IPS DF 19.7 (cell line): ENCODE measurements around the gene SPTA1.

Source experiments
- DNase-seq: peaks from one replicate; pipeline ENCODE4 v3.0.0-alpha.2; 2013; ENCODE audit warnings: low read depth, low spot score

The SPTA1 gene

DNA sequence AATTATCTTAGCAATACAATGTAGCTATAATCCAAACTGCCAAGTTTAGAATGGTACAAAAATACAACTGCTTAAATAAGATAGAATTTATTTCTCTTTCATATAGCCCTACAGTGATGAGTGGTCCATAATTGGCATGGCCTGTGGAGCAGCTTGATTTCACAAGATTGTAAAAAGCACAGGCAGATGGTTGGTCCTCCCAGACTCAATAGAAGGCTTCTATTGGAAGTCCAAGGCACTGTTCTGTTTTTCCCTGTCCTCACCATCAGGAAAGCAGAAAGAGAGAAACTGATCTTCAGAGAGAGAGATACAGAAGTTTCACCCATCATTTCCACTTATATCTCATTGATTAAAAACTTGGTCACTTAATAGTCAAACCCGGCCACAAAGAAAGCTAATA, 114.3 kb downstream of the SPTA1 start:
- no peak for DNase-seq

DNA sequence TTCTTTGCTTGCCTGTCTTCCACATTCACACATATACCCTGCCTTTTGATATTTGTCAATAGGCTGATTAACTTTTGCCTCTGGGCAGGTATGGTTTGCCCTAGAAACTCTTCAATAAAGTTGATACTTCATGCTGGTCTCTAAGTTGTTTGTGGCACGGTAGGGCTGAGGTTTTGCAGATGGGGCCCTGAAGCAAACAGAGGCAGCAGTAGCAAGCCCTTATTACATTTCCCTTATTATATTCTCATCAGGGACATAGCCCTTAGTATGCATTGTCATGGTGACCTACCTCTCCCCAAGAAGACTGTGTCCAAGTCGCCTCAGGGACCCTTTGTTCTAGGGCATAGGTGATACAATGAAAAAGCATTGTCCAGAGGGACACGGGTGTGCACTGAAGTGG, 116.0 kb downstream of the SPTA1 start, which contains the start of gene OR6P1:
Gene OR6P1, minus strand, starts transcription at position 101 of the 400 bp plus-strand sequence. CDS start 6,976 bp downstream, outside the sequence.
- DNase-seq, result no peak

DNA sequence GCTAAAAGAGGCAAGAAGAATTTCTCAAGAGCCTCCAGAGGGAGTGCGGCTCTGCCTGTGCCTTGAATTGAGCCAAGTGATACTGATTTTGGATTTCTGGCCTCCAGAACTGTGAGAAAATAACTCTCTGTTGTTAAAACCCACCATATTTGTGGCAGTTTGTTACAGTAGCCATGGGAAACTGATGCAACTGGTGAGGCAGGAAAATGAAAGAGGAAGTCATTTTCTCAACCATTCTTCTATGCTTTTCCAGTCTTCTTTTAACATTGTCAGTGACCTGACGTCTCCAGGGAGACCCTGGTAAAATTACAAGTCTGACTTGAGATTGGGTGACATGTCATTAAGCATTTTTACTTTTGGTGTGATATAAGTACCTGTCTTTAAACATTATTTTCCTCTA, 121.9 kb downstream of the SPTA1 start:
- no peak for DNase-seq

DNA sequence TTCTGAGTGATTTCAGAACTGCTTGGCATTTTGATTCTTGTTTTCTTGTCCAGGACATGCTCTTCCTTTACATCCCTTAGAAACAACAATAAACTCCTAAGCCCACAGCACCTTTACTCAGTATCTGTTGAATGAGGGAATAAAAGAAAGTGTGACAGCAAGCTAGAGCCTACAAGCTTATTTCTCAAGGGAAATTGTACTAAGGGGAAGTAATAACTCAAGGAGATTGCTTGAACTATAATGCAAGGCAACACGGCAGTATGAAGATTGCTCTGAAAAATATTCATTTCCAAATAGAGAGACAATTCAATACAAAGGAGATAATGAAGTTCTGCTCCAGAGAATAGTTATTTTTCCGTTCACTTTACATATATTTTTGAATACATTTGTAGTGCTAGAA, 122.7 kb downstream of the SPTA1 start:
- no peak for DNase-seq
